ENCODE measurements around the gene PTCH2. TPM values are rescaled to one million over a fixed set of nuclear protein-coding genes. Genes with fewer than 3 reads are reported as not detected.
A peak's percentile ranks its signal among the peaks of the same experiment; 100 is the strongest.

The PTCH2 gene
- total RNA-seq, 1 experiment from 2014 or later = 0.83 TPM

GRCh38 chr1:44775930-44776729 lies 66.9 kb downstream of the PTCH2 start:
- Histone ChIP-seq H4K20me1 (ENCODE audit: insufficient read depth) (peaks cover 43% of the 10 kb centered on the region), H3K27ac (peak overlapping the region; percentile 98), H3K4me3 (peak overlapping the region; percentile 95), H2AFZ (peak overlapping the region; percentile 73; the same call in 1 of the 2 replicates), H3K4me1 (replicated peaks; ENCODE audit: insufficient read depth) (peaks cover 22% of the 10 kb centered on the region), H3K27me3 (ENCODE audit: insufficient read depth, low read depth) (no peaks in the 10 kb centered on the region), H3K9me2 (ENCODE audit: insufficient read depth) (no peaks in the 10 kb centered on the region), H3F3A (ENCODE audit: insufficient read depth, low read depth) (peaks cover 74% of the 10 kb centered on the region), H3K79me2 (ENCODE audit: low read depth) (peaks cover 60% of the 10 kb centered on the region), H3K4me2 (peak overlapping the region; percentile 84), H3K9me3 (ENCODE audit: insufficient read depth, low read depth) (no peaks in the 10 kb centered on the region), H3K36me3 (ENCODE audit: low read depth) (peaks cover 44% of the 10 kb centered on the region)
- POLR2A ChIA-PET (ENCODE audit: unreplicated experiment) = interaction anchor here (0.5 to 1.6 kb wide), 9 partner anchors 24 to 1674 kb away, joined by 3 to 15 read pairs (median 5); partner anchors contain the start of genes PLK3 and TMEM53
- intact Hi-C loops (cut with micrococcal nuclease; ENCODE audit: unreplicated experiment) = loop anchor here (2.0 kb wide), 1 partner anchor 45 kb away; the partner anchor contains the start of gene RNU5D-1
- BruUV-seq (replicated peaks) = TSS peak; percentile 38
- TF ChIP-seq CTCF (conservative IDR thresholded peaks at IDR 0.05) (no peak), EZH2 (IDR thresholded peaks at IDR 0.05; ENCODE audit: low read depth) (no peak)
- CTCF ChIA-PET = interaction anchor here (0.5 to 1.2 kb wide), 5 partner anchors 17 to 748 kb away, joined by 3 to 4 read pairs (median 3); partner anchors contain the start of gene PLK3
- DNase-seq = peak in 1 of 2 experiments; percentile 30

GRCh38 chr1:44775078-44775929 lies 67.7 kb downstream of the PTCH2 start, which contains the start of gene RPS8:
RPS8 (plus strand) TSS chr1:44775540; CDS start chr1:44775597, 57 bp downstream.
- TF ChIP-seq EZH2 (IDR thresholded peaks at IDR 0.05; ENCODE audit: low read depth) = no peak
- TF ChIP-seq CTCF (conservative IDR thresholded peaks at IDR 0.05) = 0 out of 2 replicates have a peak, but pooled peaks have one; percentile 10
- BruUV-seq (replicated peaks) = TSS peak; percentile 85
- no peaks in the 10 kb centered on the region for H3K27me3 ChIP-seq (ENCODE audit: insufficient read depth, low read depth)
- H3K9me2 ChIP-seq (ENCODE audit: insufficient read depth) = no peaks in the 10 kb centered on the region
- POLR2A ChIA-PET (ENCODE audit: unreplicated experiment) = interaction anchor here (0.5 to 1.6 kb wide), 13 partner anchors 26 to 1954 kb away, joined by 3 to 15 read pairs (median 5); partner anchors contain the start of genes MMACHC, PRDX1, RNU5D-1 and TMEM53
- CTCF ChIA-PET = interaction anchor here (0.5 to 1.2 kb wide), 6 partner anchors 18 to 747 kb away, joined by 3 to 15 read pairs (median 3); partner anchors contain the start of gene PLK3
- H3K79me2 ChIP-seq (ENCODE audit: low read depth) = peaks cover 60% of the 10 kb centered on the region
- H3K27ac ChIP-seq = peak within 1 kb of the TSS; percentile 98
- H4K20me1 ChIP-seq (ENCODE audit: insufficient read depth) = peaks cover 38% of the 10 kb centered on the region
- no peaks in the 10 kb centered on the region for H3K9me3 ChIP-seq (ENCODE audit: insufficient read depth, low read depth)
- H3F3A ChIP-seq (ENCODE audit: insufficient read depth, low read depth) = peaks cover 66% of the 10 kb centered on the region
- peak within 1 kb of the TSS; percentile 95 for H3K4me3 ChIP-seq
- H3K4me2 ChIP-seq = peak within 1 kb of the TSS; percentile 84
- peak within 1 kb of the TSS; percentile 73 for H2AFZ ChIP-seq
- intact Hi-C loops (cut with micrococcal nuclease; ENCODE audit: unreplicated experiment) = loop anchor here (2.0 kb wide), 1 partner anchor 45 kb away; the partner anchor contains the start of gene RNU5D-1
- H3K4me1 ChIP-seq (replicated peaks; ENCODE audit: insufficient read depth) = peaks cover 22% of the 10 kb centered on the region
- peak; percentile 86 to 87 for DNase-seq
- H3K36me3 ChIP-seq (ENCODE audit: low read depth) = peaks cover 42% of the 10 kb centered on the region

Other genes starting within 250 kb of the PTCH2 start
- gene TMEM53, start 168.8 kb downstream of the PTCH2 start, total RNA-seq (2021) = 33.2 and 36.1 TPM in 2 replicates
- 16.3 and 16.9 TPM in 2 replicates for gene ARMH1, start 168.5 kb downstream of the PTCH2 start, total RNA-seq (2021)
- gene RNU5D-1, start 112.1 kb downstream of the PTCH2 start, total RNA-seq (2021) = not detected in 2 replicates
- gene KIF2C, start 103.4 kb downstream of the PTCH2 start, total RNA-seq (2021) = 103 and 119 TPM in 2 replicates
- gene RPS8, start 67.7 kb downstream of the PTCH2 start, total RNA-seq (2021) = 2,059 and 2,176 TPM in 2 replicates
- gene BEST4, start 55.1 kb downstream of the PTCH2 start, total RNA-seq (2021) = 0.70 and 1.3 TPM in 2 replicates
- 12.7 and 13.0 TPM in 2 replicates for gene PLK3, start 42.9 kb downstream of the PTCH2 start, total RNA-seq (2021)
- gene DYNLT4, start 35.9 kb downstream of the PTCH2 start, total RNA-seq (2021) = 2.8 and 4.3 TPM in 2 replicates
- 6.2 and 7.3 TPM in 2 replicates for gene BTBD19, start 34.7 kb downstream of the PTCH2 start, total RNA-seq (2021)
- 27.4 and 27.9 TPM in 2 replicates for gene EIF2B3, start 143.3 kb upstream of the PTCH2 start, total RNA-seq (2021)
- 18.6 and 21.8 TPM in 2 replicates for gene HECTD3, start 168.1 kb upstream of the PTCH2 start, total RNA-seq (2021)
- 77.4 and 81.1 TPM in 2 replicates for gene UROD, start 169.0 kb upstream of the PTCH2 start, total RNA-seq (2021)